ENCODE data around the gene PLA2G12A. TPM values are rescaled to one million over a fixed set of nuclear protein-coding genes. Genes with fewer than 3 reads are reported as not detected.

Gene PLA2G12A
- total RNA-seq, 1 donor, result 17.7 TPM

GRCh38 chr4:109745830-109746229 is 16.0 kb upstream of the PLA2G12A start:
- no peak for DNase-seq (ENCODE audit: low read depth)
- no peak overlapping the region for H3K4me3 ChIP-seq (ENCODE audit: low read depth, low read length)
- TF ChIP-seq CTCF (IDR thresholded peaks at IDR 0.05; ENCODE audit: insufficient read depth, low read length), result no peak

GRCh38 chr4:109739547-109739946 is 9.7 kb upstream of the PLA2G12A start:
- DNase-seq (ENCODE audit: low read depth), result peak; percentile 16
- H3K4me3 ChIP-seq (ENCODE audit: low read depth, low read length), result no peak overlapping the region
- no peak for TF ChIP-seq CTCF (IDR thresholded peaks at IDR 0.05; ENCODE audit: insufficient read depth, low read length)

DNA sequence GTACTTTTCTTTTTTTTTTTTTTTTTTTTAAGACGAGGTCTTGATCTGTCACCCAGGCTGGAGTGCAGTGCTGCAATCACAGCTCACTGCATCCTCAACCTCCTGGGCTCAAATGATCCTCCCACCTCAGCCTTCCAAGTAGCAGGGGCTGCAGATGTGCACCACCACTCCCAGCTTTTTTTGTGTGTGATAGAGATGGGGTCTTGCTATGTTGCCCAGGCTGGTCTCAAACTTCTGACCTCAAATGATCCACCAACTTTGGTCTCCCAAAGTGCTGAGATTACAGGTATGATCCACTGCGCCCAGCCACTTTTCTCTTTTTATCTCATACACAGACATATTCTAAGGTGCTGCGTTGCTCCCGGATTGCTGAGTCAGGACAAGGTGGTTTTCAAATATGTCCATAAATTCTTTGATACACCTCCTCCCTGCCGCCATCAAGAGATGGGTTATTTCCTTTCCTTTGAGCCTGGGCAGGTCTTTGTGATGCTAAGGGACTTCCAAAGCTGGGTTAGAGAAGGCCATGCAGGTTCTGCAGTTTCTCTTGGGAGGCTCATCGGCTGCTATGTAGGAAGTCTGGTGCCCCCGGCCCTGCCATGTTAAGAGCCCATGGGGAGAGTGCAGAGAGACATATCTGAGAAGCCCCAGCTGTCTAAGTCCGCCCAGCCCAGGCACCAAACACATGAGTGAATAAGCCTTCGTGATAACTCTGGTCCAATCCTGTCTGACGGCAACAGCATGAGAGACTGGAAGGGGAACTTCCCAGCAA is 8.4 kb upstream of the PLA2G12A start:
- TF ChIP-seq CTCF (IDR thresholded peaks at IDR 0.05; ENCODE audit: insufficient read depth, low read length), result no peak
- no peak overlapping the region for H3K4me3 ChIP-seq (ENCODE audit: low read depth, low read length)
- no peak for DNase-seq (ENCODE audit: low read depth)

DNA sequence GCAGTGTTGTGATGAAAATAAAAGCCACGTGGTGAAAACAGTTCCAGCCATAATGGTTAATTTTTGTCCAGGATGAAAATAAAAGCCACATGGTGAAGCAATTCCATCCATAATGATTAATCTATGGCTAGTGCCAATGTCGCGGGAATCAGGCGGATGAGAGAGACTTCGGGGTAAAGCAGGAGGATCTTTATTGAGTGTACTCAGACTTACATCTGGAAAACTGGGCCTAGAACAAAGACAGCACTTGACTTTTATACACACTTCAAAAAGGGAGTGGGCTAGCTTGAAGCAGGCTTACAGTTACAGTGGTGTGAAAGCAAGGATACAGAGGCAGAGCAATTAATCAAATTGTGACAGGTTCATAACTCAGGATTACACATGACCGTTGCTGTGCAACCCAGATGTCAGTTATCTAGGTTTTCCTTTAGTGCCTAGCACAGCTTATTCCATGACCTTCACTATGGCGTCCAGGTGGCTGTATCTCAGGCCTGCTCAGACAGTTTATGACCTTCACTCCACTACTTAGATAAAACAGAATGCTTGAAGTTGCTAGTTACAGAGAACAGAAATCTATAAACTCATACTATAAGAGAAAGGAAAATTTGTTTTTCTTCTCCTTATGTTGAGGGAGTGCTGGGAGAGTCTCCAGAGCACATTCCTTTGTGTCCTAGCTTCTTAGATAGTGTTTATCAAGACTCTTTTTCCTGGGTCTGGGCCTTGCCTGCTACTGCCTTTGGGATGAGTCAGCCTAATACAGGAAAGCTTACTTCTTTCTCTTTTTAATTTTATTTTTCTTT is 5.9 kb upstream of the PLA2G12A start:
- DNase-seq (ENCODE audit: low read depth), result peak; percentile 52
- no peak for TF ChIP-seq CTCF (IDR thresholded peaks at IDR 0.05; ENCODE audit: insufficient read depth, low read length)

DNA sequence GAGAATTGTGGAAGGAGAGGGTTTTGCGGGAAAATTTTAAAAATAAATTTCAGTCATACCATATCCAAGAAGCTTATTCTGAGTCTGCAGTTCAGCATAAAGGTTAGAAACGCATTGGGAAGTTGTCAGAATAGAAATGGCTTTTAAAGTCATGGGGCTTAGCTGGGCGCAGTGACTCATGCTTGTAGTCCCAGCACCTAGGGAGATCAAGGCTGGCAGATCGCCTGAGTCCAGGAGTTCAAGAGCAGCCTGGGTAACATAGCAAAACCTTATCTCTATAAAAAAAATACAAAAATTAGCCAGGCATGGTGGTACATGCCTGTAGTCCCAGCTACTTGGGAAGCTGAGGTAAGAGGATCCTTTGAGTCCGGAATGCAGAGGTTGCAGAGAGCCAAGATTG is 3.9 kb upstream of the PLA2G12A start:
- no peak for TF ChIP-seq CTCF (IDR thresholded peaks at IDR 0.05; ENCODE audit: insufficient read depth, low read length)
- no peak for DNase-seq (ENCODE audit: low read depth)
- no peak overlapping the region for H3K4me3 ChIP-seq (ENCODE audit: low read depth, low read length)

More for the DNA sequence above, 5.9 kb upstream of the PLA2G12A start:
- H3K4me3 ChIP-seq (ENCODE audit: low read depth, low read length), result no peak overlapping the region

- TF ChIP-seq CTCF (IDR thresholded peaks at IDR 0.05; ENCODE audit: insufficient read depth, low read length), result no peak
Measured at GRCh38 chr4:109730619-109731545, 1.0 kb upstream of the PLA2G12A start.

More at GRCh38 chr4:109730619-109731545, 1.0 kb upstream of the PLA2G12A start:
- H3K4me3 ChIP-seq (ENCODE audit: low read depth, low read length), result peak overlapping the region; percentile 91
- DNase-seq (ENCODE audit: low read depth), result no peak

All from fibroblast of the aortic adventitia (primary cell).